Measurements from ENCODE around the gene HOXB3. TPM values are rescaled to one million over a fixed set of nuclear protein-coding genes. Genes with fewer than 3 reads are reported as not detected.

The HOXB3 gene
- 10 to 100 TPM; 25.3 to 64.3 (median 30.1) TPM for total RNA-seq
- polyA plus RNA-seq = 10 to 100 TPM in 2 of 3 donors, 1 to 10 TPM in 1; 6.2 to 16.7 (median 10.2) TPM

DNA sequence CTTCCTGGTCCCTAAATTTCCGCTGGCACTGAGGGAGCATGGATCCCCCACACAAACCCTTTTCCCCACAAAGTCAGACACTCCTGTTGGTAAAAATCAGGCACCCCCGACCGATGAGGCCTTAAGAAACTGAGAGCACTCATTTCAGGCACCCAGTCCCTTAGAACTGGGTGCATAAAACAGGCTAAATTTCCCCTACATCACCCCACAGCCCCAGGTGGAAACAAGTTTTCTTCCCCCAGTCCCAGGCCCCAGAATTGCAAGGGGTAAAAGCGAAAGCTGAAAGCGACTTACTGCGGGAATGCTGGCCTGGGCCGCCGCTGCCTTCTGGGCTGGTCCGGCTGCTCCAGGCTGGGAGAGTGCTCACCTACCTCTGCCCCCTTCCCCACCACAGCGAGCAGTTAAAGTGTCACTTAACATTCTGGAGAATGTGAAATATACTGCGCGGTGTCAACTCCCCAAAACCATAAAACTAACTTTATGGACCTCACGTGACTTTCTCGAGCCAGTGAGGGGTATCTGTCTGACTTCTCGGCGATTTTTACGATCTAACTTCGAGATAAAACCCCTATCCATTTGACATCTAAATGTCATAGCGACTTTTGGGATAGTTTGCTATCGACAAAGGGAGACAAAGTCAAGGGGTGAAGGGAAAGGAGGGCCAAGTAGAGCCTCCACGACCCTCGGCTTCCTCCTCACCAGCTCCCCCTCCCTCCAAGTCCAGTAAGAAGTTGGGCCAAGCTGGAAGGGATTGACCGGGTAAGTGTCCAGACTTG, at the start of gene HOXB3:
Gene HOXB3 (minus strand): TSS at position 411 of the 776 bp plus-strand sequence. CDS start 37,767 bp downstream, outside the sequence.
- Histone ChIP-seq H3K4me1 (peaks cover 0 to 49% (median 37%) of the 10 kb centered on the region in 4 donors), H3K36me3 (no peaks in the 10 kb centered on the region), H3K4me3 (peak within 1 kb of the TSS; percentile 36 to 70 (median 56)), H3K9me3 (no peaks in the 10 kb centered on the region), H3K27ac (peak within 1 kb of the TSS in 3 of 4 donors; percentile 95 to 99 (median 97)), H3K27me3 (peaks cover 0 to 3% (median 0%) of the 10 kb centered on the region in 3 donors)
- TF ChIP-seq POLR2A (IDR thresholded peaks at IDR 0.05) (peak; percentile 50 to 86), POLR2AphosphoS5 (IDR thresholded peaks at IDR 0.05) (peak; percentile 74 to 95 (median 91)), EP300 (IDR thresholded peaks at IDR 0.05) (peak in 2 of 4 donors; percentile 71 to 89)
- TF ChIP-seq, protein P1, sequence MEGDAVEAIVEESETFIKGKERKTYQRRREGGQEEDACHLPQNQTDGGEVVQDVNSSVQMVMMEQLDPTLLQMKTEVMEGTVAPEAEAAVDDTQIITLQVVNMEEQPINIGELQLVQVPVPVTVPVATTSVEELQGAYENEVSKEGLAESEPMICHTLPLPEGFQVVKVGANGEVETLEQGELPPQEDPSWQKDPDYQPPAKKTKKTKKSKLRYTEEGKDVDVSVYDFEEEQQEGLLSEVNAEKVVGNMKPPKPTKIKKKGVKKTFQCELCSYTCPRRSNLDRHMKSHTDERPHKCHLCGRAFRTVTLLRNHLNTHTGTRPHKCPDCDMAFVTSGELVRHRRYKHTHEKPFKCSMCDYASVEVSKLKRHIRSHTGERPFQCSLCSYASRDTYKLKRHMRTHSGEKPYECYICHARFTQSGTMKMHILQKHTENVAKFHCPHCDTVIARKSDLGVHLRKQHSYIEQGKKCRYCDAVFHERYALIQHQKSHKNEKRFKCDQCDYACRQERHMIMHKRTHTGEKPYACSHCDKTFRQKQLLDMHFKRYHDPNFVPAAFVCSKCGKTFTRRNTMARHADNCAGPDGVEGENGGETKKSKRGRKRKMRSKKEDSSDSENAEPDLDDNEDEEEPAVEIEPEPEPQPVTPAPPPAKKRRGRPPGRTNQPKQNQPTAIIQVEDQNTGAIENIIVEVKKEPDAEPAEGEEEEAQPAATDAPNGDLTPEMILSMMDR (IDR thresholded peaks at IDR 0.05) = no peak
- DNase-seq = no peak
- intact Hi-C loops (cut with DNase I) = no loop called here
- 25 to 28% methylated on average over 23 of the region's 23 CpGs for WGBS, 2 donors

DNA sequence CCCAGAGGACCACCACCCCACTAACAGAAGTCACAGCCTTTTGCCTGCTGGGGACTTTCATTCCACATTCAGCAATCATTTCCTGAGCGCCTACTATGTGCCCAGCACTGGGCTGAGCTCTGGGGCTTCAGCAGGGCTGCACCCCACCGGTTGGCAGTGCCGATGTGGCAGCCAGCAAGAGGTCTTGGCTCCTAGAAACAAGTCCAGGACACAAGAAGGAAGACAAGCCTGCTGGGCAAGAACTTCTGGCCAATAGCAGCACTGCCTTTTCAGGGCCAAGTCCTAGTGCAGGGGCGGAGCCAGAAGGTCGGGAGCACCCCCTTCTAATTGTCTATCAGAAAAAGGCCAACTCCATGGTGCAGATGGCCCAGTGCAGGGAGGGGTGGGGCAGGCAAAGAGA, 49.1 kb upstream of the HOXB3 start:
- H3K4me3 ChIP-seq = no peak overlapping the region
- peaks cover 48 to 100% (median 86%) of the 10 kb centered on the region in 3 donors for H3K27me3 ChIP-seq
- no peak overlapping the region for H3K27ac ChIP-seq
- intact Hi-C loops (cut with DNase I) = no loop called here
- TF ChIP-seq, protein P1 (IDR thresholded peaks at IDR 0.05) = no peak
- TF ChIP-seq POLR2A (IDR thresholded peaks at IDR 0.05) = peak in 1 of 2 donors; percentile 54
- DNase-seq = peak; percentile 39
- no peaks in the 10 kb centered on the region for H3K36me3 ChIP-seq
- 13 to 52% methylated on average over 5 of the region's 5 CpGs for WGBS, 2 donors
- peaks cover 0 to 10% (median 3%) of the 10 kb centered on the region in 4 donors for H3K4me1 ChIP-seq
- H3K9me3 ChIP-seq = no peaks in the 10 kb centered on the region

DNA sequence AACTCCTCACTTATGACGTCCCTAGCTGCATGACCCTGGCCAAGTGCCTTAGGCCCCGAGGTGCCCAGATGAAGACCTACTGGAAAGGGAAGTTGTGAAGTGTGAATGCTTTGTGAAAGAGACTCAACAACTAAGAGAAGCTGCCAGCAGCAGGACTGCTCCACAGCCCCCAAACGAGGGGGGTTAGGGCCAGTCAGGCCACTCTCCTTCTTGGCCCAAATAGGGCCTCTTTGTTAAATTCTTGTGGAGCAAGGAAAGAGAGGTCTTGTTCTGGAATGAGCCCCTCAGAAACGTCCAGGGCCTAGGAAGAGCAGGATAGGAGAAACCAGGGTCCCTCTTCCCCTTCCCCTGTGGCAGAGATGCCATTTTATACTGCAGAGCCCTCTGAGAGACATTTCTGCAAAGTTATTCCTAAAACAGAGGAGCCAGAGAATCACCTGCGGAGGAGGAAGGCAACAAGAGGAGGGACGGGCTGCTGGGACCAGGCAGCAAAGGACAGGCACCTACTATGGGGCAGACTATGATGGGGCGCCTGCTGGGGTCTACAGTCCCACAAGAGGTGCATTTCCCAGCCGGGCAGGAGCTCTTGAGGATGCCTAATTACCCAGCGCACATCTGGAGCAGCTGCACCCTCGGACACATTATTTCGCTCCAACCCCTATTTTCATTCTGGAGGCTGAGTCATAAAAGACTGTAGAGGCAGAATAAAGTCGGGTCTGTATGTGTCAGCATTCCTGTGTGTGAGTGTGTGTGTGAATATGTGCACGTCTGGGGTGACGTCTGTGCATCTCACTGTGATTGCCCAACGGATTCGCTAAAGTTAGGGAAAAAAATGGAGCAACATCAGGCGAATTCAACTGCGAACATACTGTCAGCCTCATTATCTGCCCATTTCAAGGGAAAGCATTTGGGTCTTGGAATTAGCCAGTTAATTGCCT, 47.6 kb upstream of the HOXB3 start:
- Histone ChIP-seq H3K9me3 (no peaks in the 10 kb centered on the region), H3K27me3 (peaks cover 55 to 100% (median 86%) of the 10 kb centered on the region in 3 donors)
- intact Hi-C loops (cut with DNase I) = no loop called here

More for the DNA sequence above, 47.6 kb upstream of the HOXB3 start:
- no peaks in the 10 kb centered on the region for H3K36me3 ChIP-seq
- no peak overlapping the region for H3K27ac ChIP-seq
- H3K4me3 ChIP-seq = no peak overlapping the region
- peaks cover 0 to 19% (median 7%) of the 10 kb centered on the region in 4 donors for H3K4me1 ChIP-seq
- 25 to 61% methylated on average over 18 of the region's 18 CpGs for WGBS, 2 donors
- TF ChIP-seq EP300 (IDR thresholded peaks at IDR 0.05) (no peak), POLR2A (IDR thresholded peaks at IDR 0.05) (no peak), POLR2AphosphoS5 (IDR thresholded peaks at IDR 0.05) (no peak)
- TF ChIP-seq, protein P1 (IDR thresholded peaks at IDR 0.05) = no peak
- DNase-seq = peak; percentile 38

All from sigmoid colon (tissue), 7 donors.